HG02943 (cell line): ENCODE results near the gene ANO1.

Experiments used
- ATAC-seq: cut with Tn5 transposase; IDR thresholded peaks from one replicate; pipeline ENCODE4 v1.9.1; 2021; ENCODE audit warnings: mild to moderate bottlenecking, low read depth, moderate library complexity; ENCODE audit not compliant: unreplicated experiment

ANO1 gene

GRCh38 chr11:70111269-70112016 is 33.3 kb downstream of the ANO1 start:
- ATAC-seq, result no peak

- no peak for ATAC-seq
Observed at GRCh38 chr11:70112017-70112434, 33.9 kb downstream of the ANO1 start.

- ATAC-seq, result no peak
Observed at GRCh38 chr11:70113801-70114200, 35.7 kb downstream of the ANO1 start.

- ATAC-seq, result no peak
Observed at GRCh38 chr11:70115778-70116177, 37.7 kb downstream of the ANO1 start.

GRCh38 chr11:70116386-70117065 is 38.4 kb downstream of the ANO1 start:
- no peak for ATAC-seq

GRCh38 chr11:70117567-70118145 is 39.5 kb downstream of the ANO1 start:
- ATAC-seq, result no peak

GRCh38 chr11:70118642-70119041 is 40.5 kb downstream of the ANO1 start:
- no peak for ATAC-seq

GRCh38 chr11:70119502-70119901 is 41.4 kb downstream of the ANO1 start:
- no peak for ATAC-seq

- no peak for ATAC-seq
Observed at GRCh38 chr11:70120674-70121073, 42.6 kb downstream of the ANO1 start.

- no peak for ATAC-seq
Observed at GRCh38 chr11:70122490-70123198, 44.5 kb downstream of the ANO1 start.

GRCh38 chr11:70123711-70124110 is 45.6 kb downstream of the ANO1 start:
- ATAC-seq, result no peak

GRCh38 chr11:70124321-70125000 is 46.3 kb downstream of the ANO1 start:
- ATAC-seq, result no peak

- no peak for ATAC-seq
Observed at GRCh38 chr11:70126494-70126893, 48.4 kb downstream of the ANO1 start.

- ATAC-seq, result no peak
Observed at GRCh38 chr11:70127653-70128434, 49.7 kb downstream of the ANO1 start.

GRCh38 chr11:70128435-70128906 is 50.4 kb downstream of the ANO1 start:
- ATAC-seq, result no peak

GRCh38 chr11:70129051-70129592 is 51.0 kb downstream of the ANO1 start:
- ATAC-seq, result no peak

- ATAC-seq, result no peak
Observed at GRCh38 chr11:70130636-70131035, 52.5 kb downstream of the ANO1 start.

- ATAC-seq, result no peak
Observed at GRCh38 chr11:70131606-70132190, 53.6 kb downstream of the ANO1 start.

GRCh38 chr11:70132641-70133040 is 54.5 kb downstream of the ANO1 start:
- no peak for ATAC-seq
